SK-N-SH (cell line): ENCODE results near the gene ARHGAP10. TPM values are rescaled to one million over a fixed set of nuclear protein-coding genes. Genes with fewer than 3 reads are reported as not detected.

Experiments
- CTCF ChIA-PET: fragments of 300-600, 350-600 bp; formaldehyde crosslinking; extraction: SDS; loops from one replicate; lab custom pipeline; 2021; lab: Yijun Ruan, JAX
- POLR2A ChIA-PET: fragments of 350-600 bp; sonication (Branson Sonifier 250); formaldehyde crosslinking; extraction: SDS; loops from one replicate; lab custom pipeline; 2020; ENCODE audit warnings: antibody characterized with exemption, inconsistent platforms; lab: Yijun Ruan, JAX
- DNase-seq: peaks from one replicate; pipeline ENCODE4 v3.0.0; 2012
- H2AFZ ChIP-seq: fragments of 200-600 bp; sonication (generic); 2 replicates; pipeline ENCODE4 v1.8.1; 2016; ENCODE audit warnings: antibody characterized with exemption, mild to moderate bottlenecking, low read depth
- H3F3A ChIP-seq: fragments of 200-600 bp; sonication (generic); replicated peaks from 2 replicates; pipeline ENCODE3; 2016; ENCODE audit warnings: antibody characterized with exemption, mild to moderate bottlenecking; ENCODE audit not compliant: insufficient read depth
- H3K27ac ChIP-seq, 2 experiments: fragments of 200-500 bp in 1 of 2; fragments of 200-600 bp in 1 of 2; sonication (Bioruptor generic) in 1 of 2; sonication (generic), shearing (Covaris generic) in 1 of 2; 2 replicates each; pipeline versions ENCODE4 v1.5.1 to v1.6.1; 2014 to 2016; ENCODE audit warnings: low read depth in 2 of 2, inconsistent platforms in 1 of 2, low read length in 1 of 2, mild to moderate bottlenecking in 1 of 2, mixed read lengths in 1 of 2
- H3K27me3 ChIP-seq: fragments of 200-600 bp; sonication (generic), shearing (Covaris generic); 2 replicates; pipeline ENCODE4 v1.6.1; 2016; ENCODE audit warnings: mixed run types; ENCODE audit not compliant: insufficient read depth
- H3K36me3 ChIP-seq, 2 experiments: fragments of 200-500 bp in 1 of 2; fragments of 200-600 bp in 1 of 2; sonication (Bioruptor generic) in 1 of 2; sonication (generic) in 1 of 2; replicated peaks in 1 of 2; 2 replicates each; pipeline versions ENCODE3 to v1.5.1; 2014 to 2016; ENCODE audit warnings: low read length in 1 of 2, mild to moderate bottlenecking in 1 of 2; ENCODE audit not compliant: insufficient read depth in 2 of 2, control insufficient read depth in 1 of 2
- H3K4me1 ChIP-seq, 2 experiments: fragments of 200-500 bp in 1 of 2; fragments of 200-600 bp in 1 of 2; sonication (Bioruptor generic) in 1 of 2; sonication (generic), shearing (Covaris generic) in 1 of 2; 2 replicates each; pipeline versions ENCODE4 v1.5.1 to v1.6.1; 2014 to 2016; ENCODE audit warnings: low read depth in 1 of 2, low read length in 1 of 2, mixed run types in 1 of 2; ENCODE audit not compliant: insufficient read depth in 2 of 2, control insufficient read depth in 1 of 2
- H3K4me2 ChIP-seq: fragments of 200-600 bp; sonication (generic), shearing (Covaris generic); 2 replicates; pipeline ENCODE4 v1.6.1; 2017; ENCODE audit warnings: mixed run types
- H3K4me3 ChIP-seq, 2 experiments: fragments of 200-500 bp in 1 of 2; fragments of 200-600 bp in 1 of 2; sonication (Bioruptor generic) in 1 of 2; sonication (generic), shearing (Covaris generic) in 1 of 2; 2 replicates each; pipeline versions ENCODE4 v1.5.1 to v1.8.1; 2014 to 2016; ENCODE audit warnings: low read depth in 2 of 2, inconsistent platforms in 1 of 2, low read length in 1 of 2, mild to moderate bottlenecking in 1 of 2, mixed read lengths in 1 of 2, moderate library complexity in 1 of 2
- H3K79me2 ChIP-seq: fragments of 200-600 bp; sonication (generic); 2 replicates; pipeline ENCODE4 v1.8.1; 2017; ENCODE audit warnings: mild to moderate bottlenecking; ENCODE audit not compliant: insufficient read depth
- H3K9ac ChIP-seq: fragments of 200-600 bp; sonication (generic); 2 replicates; pipeline ENCODE4 v1.6.1; 2017; ENCODE audit warnings: mixed run types
- H3K9me2 ChIP-seq: fragments of 200-600 bp; sonication (generic); 2 replicates; pipeline ENCODE4 v1.6.1; 2017; ENCODE audit warnings: mixed run types
- H3K9me3 ChIP-seq: fragments of 200-600 bp; sonication (generic); 2 replicates; pipeline ENCODE4 v1.6.1; 2017; ENCODE audit warnings: mixed run types, mild to moderate bottlenecking, moderate library complexity
- H4K20me1 ChIP-seq: fragments of 200-600 bp; sonication (generic); 2 replicates; pipeline ENCODE4 v1.6.1; 2017; ENCODE audit warnings: mild to moderate bottlenecking, mixed run types; ENCODE audit not compliant: insufficient read depth
- CHD2 ChIP-seq: fragments of 150-350 bp; IDR thresholded peaks from 2 replicates; pipeline ENCODE4 v1.6.1; 2018; ENCODE audit warnings: low read length; ENCODE audit not compliant: partially characterized antibody
- ELF1 ChIP-seq: IDR thresholded peaks from 2 replicates; pipeline ENCODE4 v1.4.0; 2012
- EZH2phosphoT487 ChIP-seq: fragments of 200-600 bp; sonication (generic); IDR thresholded peaks from 2 replicates; pipeline ENCODE4 v1.6.1; 2017; ENCODE audit warnings: low read depth, mixed run types, mild to moderate bottlenecking, antibody characterized with exemption, moderate library complexity, borderline replicate concordance
- FOXM1 ChIP-seq: IDR thresholded peaks from 2 replicates; pipeline ENCODE4 v1.4.0; 2012; ENCODE audit warnings: low read depth, mild to moderate bottlenecking
- MXI1 ChIP-seq: IDR thresholded peaks from 2 replicates; pipeline ENCODE4 v1.6.1; 2012; ENCODE audit warnings: mild to moderate bottlenecking, low read depth, low read length, improper control_type of control experiment
- TCF12 ChIP-seq: IDR thresholded peaks from 2 replicates; pipeline ENCODE4 v1.4.0; 2012
- TEAD4 ChIP-seq: IDR thresholded peaks from 2 replicates; pipeline ENCODE4 v1.4.0; 2012; ENCODE audit warnings: mild to moderate bottlenecking, borderline replicate concordance; ENCODE audit not compliant: insufficient read depth
- WGBS: methylation state at CpG from one replicate; pipeline ENCODE4 v1.1.6; 2017; ENCODE audit warnings: low lambda C conversion rate; 5-methylcytosine and 5-hydroxymethylcytosine counted together
- polyA plus RNA-seq, 3 experiments: library from polyadenylated mRNA; depleted of rRNA; stranded (reverse); fragments of >200 nt; gene quantifications; 2 replicates each; pipeline ENCODE4 v1.2.3, GENCODE V29; 2012
- TF ChIP-seq, protein P1 (sequence below): fragments of 150-350 bp; IDR thresholded peaks from 2 replicates; pipeline ENCODE4 v1.6.1; 2016; ENCODE audit warnings: mild to moderate bottlenecking, low read depth, low read length
- TF ChIP-seq, protein P2 (sequence below): IDR thresholded peaks from 2 replicates; pipeline ENCODE4 v1.6.1; 2012; ENCODE audit warnings: mild to moderate bottlenecking, low read depth, low read length, moderate library complexity
- TF ChIP-seq, protein P3 (sequence below): IDR thresholded peaks from 2 replicates; pipeline ENCODE4 v1.4.0; 2012; ENCODE audit warnings: low read depth, borderline replicate concordance
- TF ChIP-seq, protein P4 (sequence below): IDR thresholded peaks from 2 replicates; pipeline ENCODE4 v1.4.0; 2012; ENCODE audit warnings: low read depth, borderline replicate concordance

ARHGAP10 gene
- polyA plus RNA-seq, 1 of the 3 experiments (the other 2 are of a cell fraction), result 15.1 TPM

DNA sequence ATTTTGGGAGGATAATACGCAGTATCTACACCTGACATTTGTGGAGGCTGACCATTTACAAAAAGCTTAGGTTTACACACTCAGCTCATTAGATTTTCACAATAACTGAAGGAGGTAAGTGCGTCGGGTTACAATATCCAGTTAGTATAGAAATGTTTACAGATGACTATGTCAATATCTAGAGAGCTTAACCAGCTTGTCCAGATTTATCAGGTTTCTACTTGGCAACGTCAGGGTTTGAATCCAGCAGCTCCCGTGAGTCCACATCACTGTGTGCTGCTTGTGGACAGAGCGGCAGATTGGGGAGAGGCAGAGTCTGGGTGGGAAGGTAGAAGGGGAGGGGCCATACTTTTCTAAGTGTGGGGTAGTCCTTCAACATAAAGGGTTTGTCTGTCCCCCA, 28.3 kb downstream of the ARHGAP10 start:
- H3K27ac ChIP-seq, result no peak overlapping the region; a peak in 1 of 4 replicates
- H3K4me3 ChIP-seq, result no peak overlapping the region
- H3K9ac ChIP-seq, result no peak overlapping the region
- no peaks in the 10 kb centered on the region for H3K9me3 ChIP-seq
- H3K4me1 ChIP-seq, result peaks cover 10 to 23% of the 10 kb centered on the region in 2 experiments; a peak in 3 of 4 replicates
- WGBS, result 96% methylated on average over 6 of the region's 6 CpGs
- no peaks in the 10 kb centered on the region for H3K9me2 ChIP-seq
- CTCF ChIA-PET, result interaction anchor here (0.7 to 1.3 kb wide), 4 partner anchors 12 to 107 kb away, joined by 3 to 5 read pairs (median 4); no protein-coding TSS in a partner anchor
- H3F3A ChIP-seq, result peaks cover 3% of the 10 kb centered on the region
- DNase-seq, result no peak
- POLR2A ChIA-PET, result interaction anchor here (1.0 to 1.5 kb wide), 2 partner anchors 22 to 27 kb away, joined by 4 to 6 read pairs; no protein-coding TSS in a partner anchor
- no peaks in the 10 kb centered on the region for H3K27me3 ChIP-seq
- peaks cover 3% of the 10 kb centered on the region; the same call in 1 of the 2 replicates for H4K20me1 ChIP-seq
- no peak overlapping the region for H2AFZ ChIP-seq
- H3K4me2 ChIP-seq, result no peak overlapping the region
- peaks cover 94% of the 10 kb centered on the region for H3K79me2 ChIP-seq
- H3K36me3 ChIP-seq, result no peaks in the 10 kb centered on the region
- TF ChIP-seq, protein P1, sequence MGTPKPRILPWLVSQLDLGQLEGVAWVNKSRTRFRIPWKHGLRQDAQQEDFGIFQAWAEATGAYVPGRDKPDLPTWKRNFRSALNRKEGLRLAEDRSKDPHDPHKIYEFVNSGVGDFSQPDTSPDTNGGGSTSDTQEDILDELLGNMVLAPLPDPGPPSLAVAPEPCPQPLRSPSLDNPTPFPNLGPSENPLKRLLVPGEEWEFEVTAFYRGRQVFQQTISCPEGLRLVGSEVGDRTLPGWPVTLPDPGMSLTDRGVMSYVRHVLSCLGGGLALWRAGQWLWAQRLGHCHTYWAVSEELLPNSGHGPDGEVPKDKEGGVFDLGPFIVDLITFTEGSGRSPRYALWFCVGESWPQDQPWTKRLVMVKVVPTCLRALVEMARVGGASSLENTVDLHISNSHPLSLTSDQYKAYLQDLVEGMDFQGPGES, result no peak
- TF ChIP-seq MXI1 (no peak), EZH2phosphoT487 (no peak), ELF1 (no peak), CHD2 (no peak), TEAD4 (no peak), FOXM1 (no peak), TCF12 (no peak)
- TF ChIP-seq, protein P2, sequence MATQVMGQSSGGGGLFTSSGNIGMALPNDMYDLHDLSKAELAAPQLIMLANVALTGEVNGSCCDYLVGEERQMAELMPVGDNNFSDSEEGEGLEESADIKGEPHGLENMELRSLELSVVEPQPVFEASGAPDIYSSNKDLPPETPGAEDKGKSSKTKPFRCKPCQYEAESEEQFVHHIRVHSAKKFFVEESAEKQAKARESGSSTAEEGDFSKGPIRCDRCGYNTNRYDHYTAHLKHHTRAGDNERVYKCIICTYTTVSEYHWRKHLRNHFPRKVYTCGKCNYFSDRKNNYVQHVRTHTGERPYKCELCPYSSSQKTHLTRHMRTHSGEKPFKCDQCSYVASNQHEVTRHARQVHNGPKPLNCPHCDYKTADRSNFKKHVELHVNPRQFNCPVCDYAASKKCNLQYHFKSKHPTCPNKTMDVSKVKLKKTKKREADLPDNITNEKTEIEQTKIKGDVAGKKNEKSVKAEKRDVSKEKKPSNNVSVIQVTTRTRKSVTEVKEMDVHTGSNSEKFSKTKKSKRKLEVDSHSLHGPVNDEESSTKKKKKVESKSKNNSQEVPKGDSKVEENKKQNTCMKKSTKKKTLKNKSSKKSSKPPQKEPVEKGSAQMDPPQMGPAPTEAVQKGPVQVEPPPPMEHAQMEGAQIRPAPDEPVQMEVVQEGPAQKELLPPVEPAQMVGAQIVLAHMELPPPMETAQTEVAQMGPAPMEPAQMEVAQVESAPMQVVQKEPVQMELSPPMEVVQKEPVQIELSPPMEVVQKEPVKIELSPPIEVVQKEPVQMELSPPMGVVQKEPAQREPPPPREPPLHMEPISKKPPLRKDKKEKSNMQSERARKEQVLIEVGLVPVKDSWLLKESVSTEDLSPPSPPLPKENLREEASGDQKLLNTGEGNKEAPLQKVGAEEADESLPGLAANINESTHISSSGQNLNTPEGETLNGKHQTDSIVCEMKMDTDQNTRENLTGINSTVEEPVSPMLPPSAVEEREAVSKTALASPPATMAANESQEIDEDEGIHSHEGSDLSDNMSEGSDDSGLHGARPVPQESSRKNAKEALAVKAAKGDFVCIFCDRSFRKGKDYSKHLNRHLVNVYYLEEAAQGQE, result no peak
- TF ChIP-seq, protein P3, sequence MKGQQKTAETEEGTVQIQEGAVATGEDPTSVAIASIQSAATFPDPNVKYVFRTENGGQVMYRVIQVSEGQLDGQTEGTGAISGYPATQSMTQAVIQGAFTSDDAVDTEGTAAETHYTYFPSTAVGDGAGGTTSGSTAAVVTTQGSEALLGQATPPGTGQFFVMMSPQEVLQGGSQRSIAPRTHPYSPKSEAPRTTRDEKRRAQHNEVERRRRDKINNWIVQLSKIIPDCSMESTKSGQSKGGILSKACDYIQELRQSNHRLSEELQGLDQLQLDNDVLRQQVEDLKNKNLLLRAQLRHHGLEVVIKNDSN, result no peak
- TF ChIP-seq, protein P4, sequence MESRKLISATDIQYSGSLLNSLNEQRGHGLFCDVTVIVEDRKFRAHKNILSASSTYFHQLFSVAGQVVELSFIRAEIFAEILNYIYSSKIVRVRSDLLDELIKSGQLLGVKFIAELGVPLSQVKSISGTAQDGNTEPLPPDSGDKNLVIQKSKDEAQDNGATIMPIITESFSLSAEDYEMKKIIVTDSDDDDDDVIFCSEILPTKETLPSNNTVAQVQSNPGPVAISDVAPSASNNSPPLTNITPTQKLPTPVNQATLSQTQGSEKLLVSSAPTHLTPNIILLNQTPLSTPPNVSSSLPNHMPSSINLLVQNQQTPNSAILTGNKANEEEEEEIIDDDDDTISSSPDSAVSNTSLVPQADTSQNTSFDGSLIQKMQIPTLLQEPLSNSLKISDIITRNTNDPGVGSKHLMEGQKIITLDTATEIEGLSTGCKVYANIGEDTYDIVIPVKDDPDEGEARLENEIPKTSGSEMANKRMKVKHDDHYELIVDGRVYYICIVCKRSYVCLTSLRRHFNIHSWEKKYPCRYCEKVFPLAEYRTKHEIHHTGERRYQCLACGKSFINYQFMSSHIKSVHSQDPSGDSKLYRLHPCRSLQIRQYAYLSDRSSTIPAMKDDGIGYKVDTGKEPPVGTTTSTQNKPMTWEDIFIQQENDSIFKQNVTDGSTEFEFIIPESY, result no peak
